ENCODE measurements around the gene MEGF6.

MEGF6 gene

GRCh38 chr1:3640121-3640837, 29.0 kb upstream of the MEGF6 start (continued):
- TF ChIP-seq CSRNP3 (CRISPR knock-in tag; IDR thresholded peaks at IDR 0.05), result no peak
- no peak for TF ChIP-seq BACH2 (CRISPR knock-in tag; IDR thresholded peaks at IDR 0.05; ENCODE audit: borderline replicate concordance)

- TF ChIP-seq CSDC2 (CRISPR knock-in tag; IDR thresholded peaks at IDR 0.05) (no peak), ZNF70 (CRISPR knock-in tag; IDR thresholded peaks at IDR 0.05) (no peak), TOX (CRISPR knock-in tag; IDR thresholded peaks at IDR 0.05; ENCODE audit: borderline replicate concordance) (no peak), TSHZ2 (CRISPR knock-in tag; IDR thresholded peaks at IDR 0.05) (no peak), BACH2 (CRISPR knock-in tag; IDR thresholded peaks at IDR 0.05; ENCODE audit: borderline replicate concordance) (no peak)
- ATAC-seq, result no peak
These were observed 28.1 kb upstream of the MEGF6 start for GRCh38 chr1:3639397-3639911.

GRCh38 chr1:3638676-3639075, 27.4 kb upstream of the MEGF6 start:
- no peak for ATAC-seq
- TF ChIP-seq ARNTL (CRISPR knock-in tag; IDR thresholded peaks at IDR 0.05; ENCODE audit: borderline replicate concordance, low read depth) (no peak), CSDC2 (CRISPR knock-in tag; IDR thresholded peaks at IDR 0.05) (no peak), PATZ1 (CRISPR knock-in tag; IDR thresholded peaks at IDR 0.05; ENCODE audit: borderline replicate concordance) (no peak), ZNF8 (CRISPR knock-in tag; IDR thresholded peaks at IDR 0.05) (no peak), GLIS3 (CRISPR knock-in tag; IDR thresholded peaks at IDR 0.05) (no peak), ZFP3 (CRISPR knock-in tag; IDR thresholded peaks at IDR 0.05) (no peak), POU6F1 (CRISPR knock-in tag; IDR thresholded peaks at IDR 0.05; ENCODE audit: borderline replicate concordance, low read depth) (no peak), ESRRG (CRISPR knock-in tag; IDR thresholded peaks at IDR 0.05) (no peak), TOX (CRISPR knock-in tag; IDR thresholded peaks at IDR 0.05; ENCODE audit: borderline replicate concordance) (no peak), ISL1 (CRISPR knock-in tag; IDR thresholded peaks at IDR 0.05) (no peak)

- TF ChIP-seq ZNF8 (CRISPR knock-in tag; IDR thresholded peaks at IDR 0.05), result no peak
- no peak for TF ChIP-seq SNAI2 (CRISPR knock-in tag; IDR thresholded peaks at IDR 0.05)
- no peak for TF ChIP-seq BACH2 (CRISPR knock-in tag; IDR thresholded peaks at IDR 0.05; ENCODE audit: borderline replicate concordance)
- no peak for TF ChIP-seq PATZ1 (CRISPR knock-in tag; IDR thresholded peaks at IDR 0.05; ENCODE audit: borderline replicate concordance)
- no peak for TF ChIP-seq CSRNP3 (CRISPR knock-in tag; IDR thresholded peaks at IDR 0.05)
- ATAC-seq, result no peak
These were observed 26.7 kb upstream of the MEGF6 start for GRCh38 chr1:3638027-3638426.

Measured in SK-N-SH treated with all-trans-retinoic acid at 6 μM for 48 hours (cell line).